ENCODE measurements around the gene TTC28.

GRCh38 chr22:28406246-28406645, 273.4 kb downstream of the TTC28 start:
- TF ChIP-seq, protein P1, sequence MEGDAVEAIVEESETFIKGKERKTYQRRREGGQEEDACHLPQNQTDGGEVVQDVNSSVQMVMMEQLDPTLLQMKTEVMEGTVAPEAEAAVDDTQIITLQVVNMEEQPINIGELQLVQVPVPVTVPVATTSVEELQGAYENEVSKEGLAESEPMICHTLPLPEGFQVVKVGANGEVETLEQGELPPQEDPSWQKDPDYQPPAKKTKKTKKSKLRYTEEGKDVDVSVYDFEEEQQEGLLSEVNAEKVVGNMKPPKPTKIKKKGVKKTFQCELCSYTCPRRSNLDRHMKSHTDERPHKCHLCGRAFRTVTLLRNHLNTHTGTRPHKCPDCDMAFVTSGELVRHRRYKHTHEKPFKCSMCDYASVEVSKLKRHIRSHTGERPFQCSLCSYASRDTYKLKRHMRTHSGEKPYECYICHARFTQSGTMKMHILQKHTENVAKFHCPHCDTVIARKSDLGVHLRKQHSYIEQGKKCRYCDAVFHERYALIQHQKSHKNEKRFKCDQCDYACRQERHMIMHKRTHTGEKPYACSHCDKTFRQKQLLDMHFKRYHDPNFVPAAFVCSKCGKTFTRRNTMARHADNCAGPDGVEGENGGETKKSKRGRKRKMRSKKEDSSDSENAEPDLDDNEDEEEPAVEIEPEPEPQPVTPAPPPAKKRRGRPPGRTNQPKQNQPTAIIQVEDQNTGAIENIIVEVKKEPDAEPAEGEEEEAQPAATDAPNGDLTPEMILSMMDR (IDR thresholded peaks at IDR 0.05; ENCODE audit: insufficient read depth, low read depth, low read length): no peak
- TF ChIP-seq EZH2 (IDR thresholded peaks at IDR 0.05; ENCODE audit: insufficient read depth, low read length): no peak
